Liver (tissue), 9 donors: ENCODE data around the gene SYCP2L. TPM values are rescaled to one million over a fixed set of nuclear protein-coding genes. Genes with fewer than 3 reads are reported as not detected.

Experiments
- DNase-seq: peaks from one replicate; pipeline ENCODE4 v3.0.0-alpha.2; 2017; ENCODE audit warnings: low spot score
- H3K27ac ChIP-seq, 2 donors: one replicate each; pipeline ENCODE4 v1.7.0; 2013; ENCODE audit warnings: inconsistent platforms in 2 of 2, low read length in 2 of 2, control low read depth in 1 of 2, low read depth in 1 of 2, mild to moderate bottlenecking in 1 of 2
- H3K27me3 ChIP-seq, 4 donors: one replicate each; pipeline versions ENCODE4 v1.6.1 to v1.7.0; 2013; ENCODE audit warnings: low read length in 3 of 4, inconsistent platforms in 1 of 4, mild to moderate bottlenecking in 1 of 4, moderate library complexity in 1 of 4; ENCODE audit not compliant: control insufficient read depth in 4 of 4, insufficient read depth in 4 of 4
- H3K36me3 ChIP-seq, 4 donors: one replicate each; pipeline versions ENCODE4 v1.6.1 to v1.7.0; 2013; ENCODE audit warnings: low read length in 3 of 4, mild to moderate bottlenecking in 3 of 4, low read depth in 1 of 4, moderate library complexity in 1 of 4; ENCODE audit not compliant: control insufficient read depth in 4 of 4, insufficient read depth in 3 of 4
- H3K4me1 ChIP-seq, 4 donors: one replicate each; pipeline versions ENCODE4 v1.6.1 to v1.7.0; 2013; ENCODE audit warnings: low read length in 3 of 4, mild to moderate bottlenecking in 3 of 4, moderate library complexity in 1 of 4; ENCODE audit not compliant: control insufficient read depth in 4 of 4, insufficient read depth in 4 of 4
- H3K4me3 ChIP-seq, 3 donors: one replicate each; pipeline versions ENCODE4 v1.6.1 to v1.7.0; 2013; ENCODE audit warnings: low read length in 3 of 3, control low read depth in 1 of 3, low read depth in 1 of 3, mild to moderate bottlenecking in 1 of 3
- H3K9ac ChIP-seq, 2 donors: one replicate each; pipeline ENCODE4 v1.7.0; 2013; ENCODE audit warnings: low read length in 2 of 2, mild to moderate bottlenecking in 2 of 2, moderate library complexity in 2 of 2, control low read depth in 1 of 2, low read depth in 1 of 2
- H3K9me3 ChIP-seq, 4 donors: one replicate each; pipeline versions ENCODE4 v1.6.1 to v1.7.0; 2013; ENCODE audit warnings: low read length in 3 of 4; ENCODE audit not compliant: control insufficient read depth in 4 of 4
- CTCF ChIP-seq: fragments of 150-350 bp; IDR thresholded peaks from 2 replicates; pipeline ENCODE4 v1.5.1; 2017; ENCODE audit warnings: improper control_type of control experiment, low read depth, low read length; ENCODE audit not compliant: missing input control
- EGR1 ChIP-seq, 2 donors: IDR thresholded peaks; 2 replicates each; pipeline ENCODE4 v1.6.1; 2016 to 2018; ENCODE audit warnings: antibody characterized with exemption in 2 of 2, low read depth in 2 of 2
- FOXA1 ChIP-seq: IDR thresholded peaks from 2 replicates; pipeline ENCODE4 v1.6.1; 2016; ENCODE audit warnings: antibody characterized with exemption
- FOXA2 ChIP-seq: IDR thresholded peaks from 2 replicates; pipeline ENCODE4 v1.6.1; 2016; ENCODE audit warnings: antibody characterized with exemption
- GABPA ChIP-seq, 2 donors: IDR thresholded peaks in 1 of 2; conservative IDR thresholded peaks in 1 of 2; 2 replicates each; pipeline ENCODE4 v1.6.1; 2016; ENCODE audit warnings: antibody characterized with exemption in 2 of 2, mild to moderate bottlenecking in 1 of 2, moderate library complexity in 1 of 2
- HNF4A ChIP-seq, 2 donors: conservative IDR thresholded peaks; 2 replicates each; pipeline ENCODE4 v1.6.1; 2016; ENCODE audit warnings: antibody characterized with exemption in 2 of 2, mild to moderate bottlenecking in 2 of 2
- HNF4G ChIP-seq: IDR thresholded peaks from 2 replicates; pipeline ENCODE4 v1.6.1; 2016; ENCODE audit warnings: antibody characterized with exemption
- JUND ChIP-seq, 2 donors: IDR thresholded peaks; 2 replicates each; pipeline ENCODE4 v1.6.1; 2016; ENCODE audit warnings: antibody characterized with exemption in 2 of 2
- MAX ChIP-seq: IDR thresholded peaks from 2 replicates; pipeline ENCODE4 v1.6.1; 2016; ENCODE audit warnings: antibody characterized with exemption
- NR2F2 ChIP-seq: IDR thresholded peaks from 2 replicates; pipeline ENCODE4 v1.6.1; 2016; ENCODE audit warnings: antibody characterized with exemption
- RAD21 ChIP-seq, 2 donors: IDR thresholded peaks; 2 replicates each; pipeline ENCODE4 v1.6.1; 2016; ENCODE audit warnings: antibody characterized with exemption in 2 of 2, mild to moderate bottlenecking in 2 of 2
- REST ChIP-seq: IDR thresholded peaks from 2 replicates; pipeline ENCODE4 v1.6.1; 2016; ENCODE audit warnings: antibody characterized with exemption, mild to moderate bottlenecking
- RXRA ChIP-seq, 2 donors: IDR thresholded peaks; 2 replicates each; pipeline ENCODE4 v1.6.1; 2017 to 2018; ENCODE audit warnings: antibody characterized with exemption in 2 of 2, mild to moderate bottlenecking in 1 of 2
- SP1 ChIP-seq: IDR thresholded peaks from 2 replicates; pipeline ENCODE4 v1.6.1; 2018; ENCODE audit warnings: antibody characterized with exemption, mild to moderate bottlenecking
- TAF1 ChIP-seq: conservative IDR thresholded peaks from 2 replicates; pipeline ENCODE4 v1.6.1; 2016; ENCODE audit warnings: antibody characterized with exemption, mild to moderate bottlenecking
- YY1 ChIP-seq: IDR thresholded peaks from 2 replicates; pipeline ENCODE4 v1.6.1; 2016; ENCODE audit warnings: antibody characterized with exemption, mild to moderate bottlenecking
- ZBTB33 ChIP-seq: IDR thresholded peaks from 2 replicates; pipeline ENCODE4 v1.6.1; 2016; ENCODE audit warnings: antibody characterized with exemption
- WGBS: extraction: QIAGEN DNeasy Blood & Tissue Kit; methylation state at CpG from one replicate; pipeline ENCODE4 v1.1.7; 2013; 5-methylcytosine and 5-hydroxymethylcytosine counted together
- polyA plus RNA-seq, 2 donors: library from polyadenylated mRNA; stranded (reverse) in 1 of 2; unstranded in 1 of 2; fragments of 200-250 nt in 1 of 2; fragments of >200 nt in 1 of 2; fragmentation: Nextera tagmentation in 1 of 2; extraction: Ambion mirVana in 1 of 2; gene quantifications; one replicate each; pipeline versions ENCODE4 v1.2.1 to v1.2.3, GENCODE V29; 2013 to 2015
- total RNA-seq, 2 donors: library from RNA; depleted of rRNA; stranded (reverse); fragments of >200 nt; gene quantifications; one replicate each; pipeline ENCODE4 v1.2.3, GENCODE V29; 2014
- donor health status: healthy.
- donor health status: healthy.
- donor health status: healthy.
- donor health status: healthy.
- donor health status: healthy.

The SYCP2L gene
- total and polyA plus RNA-seq, 4 donors, result 0.28 to 0.33 TPM; not detected in 2

- Histone ChIP-seq H3K9me3 (peaks cover 0 to 5% (median 0%) of the 10 kb centered on the region in 4 donors), H3K9ac (no peak overlapping the region), H3K4me1 (no peaks in the 10 kb centered on the region), H3K27me3 (peaks cover 0 to 4% (median 0%) of the 10 kb centered on the region in 4 donors), H3K4me3 (no peak overlapping the region), H3K36me3 (no peaks in the 10 kb centered on the region), H3K27ac (no peak overlapping the region)
- 79% methylated on average over 4 of the region's 4 CpGs for WGBS
- no peak for DNase-seq
- no peak for TF ChIP-seq FOXA1
- no peak for TF ChIP-seq HNF4G
- no peak for TF ChIP-seq REST
- no peak for TF ChIP-seq NR2F2
- no peak for TF ChIP-seq GABPA (IDR thresholded peaks at IDR 0.05 in 1 of 2, conservative IDR thresholded peaks at IDR 0.05 in 1 of 2)
- no peak for TF ChIP-seq TAF1
- TF ChIP-seq HNF4A (conservative IDR thresholded peaks at IDR 0.05), result no peak
- TF ChIP-seq EGR1 (IDR thresholded peaks at IDR 0.05; ENCODE audit: low read depth in 2 of 2), result no peak
- TF ChIP-seq ZBTB33, result no peak
- TF ChIP-seq RXRA (IDR thresholded peaks at IDR 0.05), result no peak
- TF ChIP-seq CTCF, result no peak
- TF ChIP-seq YY1, result no peak
- no peak for TF ChIP-seq MAX
- no peak for TF ChIP-seq SP1
- no peak for TF ChIP-seq FOXA2
- TF ChIP-seq RAD21 (IDR thresholded peaks at IDR 0.05), result no peak
Measured at GRCh38 chr6:10875026-10875425, 11.8 kb upstream of the SYCP2L start.

- DNase-seq, result no peak
- Histone ChIP-seq H3K27me3 (peaks cover 3 to 5% (median 4%) of the 10 kb centered on the region in 4 donors), H3K4me3 (no peak overlapping the region), H3K4me1 (peaks cover 0 to 5% (median 2%) of the 10 kb centered on the region in 4 donors), H3K36me3 (no peaks in the 10 kb centered on the region), H3K27ac (no peak overlapping the region), H3K9me3 (peaks cover 0 to 5% (median 0%) of the 10 kb centered on the region in 4 donors), H3K9ac (no peak overlapping the region)
- WGBS, result 92% methylated on average over 14 of the region's 14 CpGs
- TF ChIP-seq ZBTB33 (no peak), YY1 (no peak), JUND (IDR thresholded peaks at IDR 0.05) (no peak), SP1 (no peak), FOXA2 (no peak), REST (no peak), NR2F2 (no peak), CTCF (no peak)
Measured at GRCh38 chr6:10877012-10877411, 9.8 kb upstream of the SYCP2L start.
